GM19043 (cell line): ENCODE data around the gene SCAMP3.

Source experiments
- ATAC-seq: cut with Tn5 transposase; IDR thresholded peaks from one replicate; pipeline ENCODE4 v1.9.1; 2021; ENCODE audit warnings: low read depth; ENCODE audit not compliant: unreplicated experiment

SCAMP3 gene

GRCh38 chr1:155207806-155208540, 54.2 kb downstream of the SCAMP3 start, which contains the start of gene THBS3:
Gene THBS3, minus strand, starts transcription at chr1:155207897. Its CDS starts 21 bp downstream, at chr1:155207876.
- ATAC-seq, result no peak

DNA sequence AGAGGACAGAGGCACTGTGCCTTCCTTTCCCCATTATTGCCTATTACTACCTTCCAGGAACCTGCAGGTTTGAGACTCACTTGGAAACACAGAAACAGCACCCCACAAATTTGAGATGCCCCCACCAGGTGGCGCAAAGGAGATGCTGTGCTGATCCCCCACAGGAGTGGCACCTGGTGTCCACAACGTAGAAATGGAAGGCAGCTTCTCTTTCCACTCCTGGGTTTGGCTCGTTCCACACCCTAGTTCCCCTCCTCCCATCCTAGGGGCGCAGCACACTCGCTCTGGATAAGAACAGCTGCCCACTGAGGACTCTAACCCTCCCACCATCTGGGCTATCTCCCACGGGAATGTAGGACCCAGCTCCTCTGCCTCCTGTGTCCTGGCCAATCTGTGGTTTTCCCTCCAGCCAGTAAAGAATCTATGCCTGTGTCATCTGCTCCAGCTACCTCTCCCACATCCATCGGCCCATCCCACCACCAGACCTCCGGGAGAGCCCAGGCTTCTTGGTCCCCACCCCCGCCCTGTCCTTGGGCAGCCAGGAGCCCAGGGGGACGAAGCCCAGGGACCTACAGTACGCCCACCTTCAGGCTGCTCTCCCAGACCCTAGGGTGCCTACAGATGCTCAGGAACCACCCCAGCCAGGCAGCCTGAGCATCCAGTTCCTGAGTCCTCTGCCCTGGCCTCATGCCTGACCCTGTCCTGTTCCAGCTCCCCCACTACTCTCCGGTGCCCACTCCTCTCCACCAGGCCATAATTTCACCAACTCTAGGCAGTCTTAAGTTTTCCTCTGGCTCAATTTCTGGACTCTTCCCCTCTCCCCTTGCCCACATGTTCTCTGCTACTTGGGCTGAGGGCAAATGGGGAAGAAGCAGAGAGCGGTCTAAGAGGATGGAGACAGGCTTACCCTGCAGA, 55.0 kb downstream of the SCAMP3 start:
- no peak for ATAC-seq
